Right ventricle myocardium superior (tissue), 1 donor: Measurements from ENCODE around the gene GDI1. TPM values are rescaled to one million over a fixed set of nuclear protein-coding genes. Genes with fewer than 3 reads are reported as not detected.

Experiments used
- ATAC-seq: fragments of 200-7000 bp; cut with Tn5 transposase; one replicate; pipeline ENCODE4 v1.9.1; 2020; ENCODE audit warnings: mild to moderate bottlenecking; ENCODE audit not compliant: poor library complexity
- DNase-seq: peaks from one replicate; pipeline ENCODE4 v3.0.0-alpha.2; 2020
- intact Hi-C: fragments of 100-400 bp; cut with DNase I; formaldehyde crosslinking; loops from one replicate; pipeline ENCODE4 v1.11.2; 2022
- microRNA-seq: library from miRNA; unstranded; fragments of <30 nt; microRNA quantifications from one replicate; pipeline ENCODE4 v1.2.0, GENCODE V29; 2020
- total RNA-seq: library from RNA; stranded (reverse); fragmentation: NEBNext Ultra II Directional; extraction: Animal tissue kit (Norgen Biotek cat#: 25700); gene quantifications from one replicate; pipeline ENCODE4 v1.2.1, GENCODE V29; 2021
- donor health status: DM: no; HTN: yes; CAD: no; lungs with severe emphysema.

The GDI1 gene
- total RNA-seq, 1 donor from 2014 or later, result 70.3 TPM

- intact Hi-C loops, result no loop called here
- peak; percentile 49 for ATAC-seq
- peak; percentile 77 for DNase-seq
Observed at GRCh38 chrX:154486396-154487207, 49.6 kb downstream of the GDI1 start, which contains the start of gene UBL4A. UBL4A (minus strand) TSS chrX:154486615; CDS start chrX:154486584, 31 bp downstream.

- ATAC-seq (no peak), DNase-seq (no peak)
- intact Hi-C loops, result no loop called here
Observed at GRCh38 chrX:154487518-154488290, 50.8 kb downstream of the GDI1 start.

- intact Hi-C loops, result no loop called here
- ATAC-seq, result no peak
- DNase-seq, result no peak
Observed at GRCh38 chrX:154488336-154489075, 51.6 kb downstream of the GDI1 start.

GRCh38 chrX:154489182-154489581 lies 52.2 kb downstream of the GDI1 start:
- intact Hi-C loops, result no loop called here
- ATAC-seq, result no peak
- DNase-seq, result no peak

GRCh38 chrX:154490021-154490413 lies 53.1 kb downstream of the GDI1 start:
- no peak for DNase-seq
- intact Hi-C loops, result no loop called here
- ATAC-seq, result peak; percentile 2

GRCh38 chrX:154490414-154491083 lies 53.6 kb downstream of the GDI1 start, which contains the start of gene SLC10A3:
SLC10A3 (minus strand) TSS chrX:154490629; CDS start chrX:154488940, 1,689 bp downstream.
- intact Hi-C loops, result no loop called here
- ATAC-seq, result peak; percentile 90
- peak; percentile 95 for DNase-seq

Small RNAs within 50 kb of the gene (microRNA-seq; reads per million reads assigned to microRNA genes)
- gene MIR6858, result not detected

Other genes starting within 250 kb of the GDI1 start
- not detected for gene OPN1MW2, start 217.4 kb upstream of the GDI1 start, total RNA-seq
- not detected for gene OPN1MW3, start 179.6 kb upstream of the GDI1 start, total RNA-seq
- gene TEX28, start 142.0 kb upstream of the GDI1 start, total RNA-seq, result not detected
- gene TKTL1, start 141.4 kb upstream of the GDI1 start, total RNA-seq, result 14.0 TPM
- gene FLNA, start 62.5 kb upstream of the GDI1 start, total RNA-seq, result 216 TPM
- 49.2 TPM for gene EMD, start 57.9 kb upstream of the GDI1 start, total RNA-seq
- 2,020 TPM for gene RPL10, start 38.8 kb upstream of the GDI1 start, total RNA-seq
- 57.7 TPM for gene DNASE1L1, start 27.9 kb upstream of the GDI1 start, total RNA-seq
- 36.1 TPM for gene TAFAZZIN, start 25.6 kb upstream of the GDI1 start, total RNA-seq
- gene ATP6AP1, start 8.5 kb upstream of the GDI1 start, total RNA-seq, result 74.8 TPM
- 45.6 TPM for gene FAM50A, start 7.0 kb downstream of the GDI1 start, total RNA-seq
- 15.0 TPM for gene PLXNA3, start 21.1 kb downstream of the GDI1 start, total RNA-seq
- 18.0 TPM for gene LAGE3, start 42.1 kb downstream of the GDI1 start, total RNA-seq
- 54.7 TPM for gene UBL4A, start 49.5 kb downstream of the GDI1 start, total RNA-seq
- gene SLC10A3, start 53.5 kb downstream of the GDI1 start, total RNA-seq, result 11.1 TPM
- gene FAM3A, start 79.1 kb downstream of the GDI1 start, total RNA-seq, result 51.3 TPM
- 9.3 TPM for gene G6PD, start 109.7 kb downstream of the GDI1 start, total RNA-seq
- gene IKBKG, start 110.5 kb downstream of the GDI1 start, total RNA-seq, result 15.6 TPM
- gene CTAG1A, start 148.0 kb downstream of the GDI1 start, total RNA-seq, result not detected
- not detected for gene CTAG1B, start 182.1 kb downstream of the GDI1 start, total RNA-seq
- not detected for gene CTAG2, start 216.4 kb downstream of the GDI1 start, total RNA-seq